Measurements from ENCODE around the gene TDRD6. TPM values are rescaled to one million over a fixed set of nuclear protein-coding genes. Genes with fewer than 3 reads are reported as not detected.

The TDRD6 gene
- polyA plus RNA-seq, 1 of the 3 experiments (the other 2 are of a cell fraction): not detected

GRCh38 chr6:46706464-46706863 is 18.8 kb downstream of the TDRD6 start:
- DNase-seq: no peak
- no peaks in the 10 kb centered on the region for H3F3A ChIP-seq (replicated peaks; ENCODE audit: insufficient read depth)
- 7% methylated on average over 2 of the region's 2 CpGs for WGBS (ENCODE audit: low lambda C conversion rate)
- H3K27me3 ChIP-seq (ENCODE audit: insufficient read depth): no peaks in the 10 kb centered on the region
- POLR2A ChIA-PET: no interaction called here
- TF ChIP-seq NFIC (IDR thresholded peaks at IDR 0.05; ENCODE audit: borderline replicate concordance) (no peak), SIN3A (IDR thresholded peaks at IDR 0.05; ENCODE audit: borderline replicate concordance, low read depth, low read length) (no peak), FOXM1 (IDR thresholded peaks at IDR 0.05; ENCODE audit: low read depth) (no peak), CTCF (IDR thresholded peaks at IDR 0.05) (no peak), POLR2AphosphoS5 (IDR thresholded peaks at IDR 0.05; ENCODE audit: low read depth, low read length) (no peak), FOXJ3 (CRISPR knock-in tag; IDR thresholded peaks at IDR 0.05) (no peak), ELF1 (IDR thresholded peaks at IDR 0.05) (no peak), ZBTB33 (IDR thresholded peaks at IDR 0.05; ENCODE audit: borderline replicate concordance, low read depth) (no peak), MEF2A (IDR thresholded peaks at IDR 0.05; ENCODE audit: borderline replicate concordance, low read depth) (no peak), MAX (IDR thresholded peaks at IDR 0.05; ENCODE audit: low read depth) (no peak), RFX5 (IDR thresholded peaks at IDR 0.05; ENCODE audit: low read length) (no peak), TCF12 (IDR thresholded peaks at IDR 0.05) (no peak)
- no peak overlapping the region for H3K27ac ChIP-seq (ENCODE audit: low read depth in 2 of 2, low read length in 1 of 2)
- no peaks in the 10 kb centered on the region for H3K9me2 ChIP-seq
- no peaks in the 10 kb centered on the region for H4K20me1 ChIP-seq (ENCODE audit: insufficient read depth)
- no peaks in the 10 kb centered on the region for H3K36me3 ChIP-seq (replicated peaks in 1 of 2; ENCODE audit: control insufficient read depth in 1 of 2, insufficient read depth in 2 of 2, low read length in 1 of 2)
- no peaks in the 10 kb centered on the region for H3K9me3 ChIP-seq
- H3K9ac ChIP-seq: no peak overlapping the region
- no peak overlapping the region for H3K4me2 ChIP-seq
- H2AFZ ChIP-seq (ENCODE audit: low read depth): no peak overlapping the region
- H3K4me1 ChIP-seq (ENCODE audit: control insufficient read depth in 1 of 2, insufficient read depth in 2 of 2, low read depth in 1 of 2, low read length in 1 of 2): no peaks in the 10 kb centered on the region
- no peaks in the 10 kb centered on the region for H3K79me2 ChIP-seq (ENCODE audit: insufficient read depth)
- H3K4me3 ChIP-seq (ENCODE audit: low read depth in 2 of 2, low read length in 1 of 2): no peak overlapping the region
- CTCF ChIA-PET: no interaction called here

GRCh38 chr6:46711491-46711890 is 23.8 kb downstream of the TDRD6 start:
- H3K4me3 ChIP-seq (ENCODE audit: low read depth in 2 of 2, low read length in 1 of 2): no peak overlapping the region
- ChIA-PET CTCF (no interaction called here), POLR2A (no interaction called here)
- no peaks in the 10 kb centered on the region for H3K27me3 ChIP-seq (ENCODE audit: insufficient read depth)
- H3K4me2 ChIP-seq: no peak overlapping the region
- H3K79me2 ChIP-seq (ENCODE audit: insufficient read depth): no peaks in the 10 kb centered on the region
- H3K4me1 ChIP-seq (ENCODE audit: control insufficient read depth in 1 of 2, insufficient read depth in 2 of 2, low read depth in 1 of 2, low read length in 1 of 2): no peaks in the 10 kb centered on the region
- H3K9me2 ChIP-seq: no peaks in the 10 kb centered on the region
- TF ChIP-seq TEAD4 (IDR thresholded peaks at IDR 0.05; ENCODE audit: borderline replicate concordance, insufficient read depth) (no peak), EZH2phosphoT487 (IDR thresholded peaks at IDR 0.05; ENCODE audit: borderline replicate concordance, low read depth) (no peak), FOSL2 (IDR thresholded peaks at IDR 0.05; ENCODE audit: borderline replicate concordance, low read depth) (no peak), USF1 (IDR thresholded peaks at IDR 0.05; ENCODE audit: borderline replicate concordance, low read depth) (no peak), REST (IDR thresholded peaks at IDR 0.05; ENCODE audit: low read depth, low read length) (no peak), FOXJ3 (CRISPR knock-in tag; IDR thresholded peaks at IDR 0.05) (no peak), MEF2A (IDR thresholded peaks at IDR 0.05; ENCODE audit: borderline replicate concordance, low read depth) (no peak), PBX3 (IDR thresholded peaks at IDR 0.05) (no peak), GABPA (IDR thresholded peaks at IDR 0.05; ENCODE audit: low read depth) (no peak)
- H3K9me3 ChIP-seq: no peaks in the 10 kb centered on the region
- H3K9ac ChIP-seq: no peak overlapping the region
- no peak overlapping the region for H2AFZ ChIP-seq (ENCODE audit: low read depth)
- 0% methylated on average over 1 of the region's 1 CpG for WGBS (ENCODE audit: low lambda C conversion rate)
- no peaks in the 10 kb centered on the region for H3K36me3 ChIP-seq (replicated peaks in 1 of 2; ENCODE audit: control insufficient read depth in 1 of 2, insufficient read depth in 2 of 2, low read length in 1 of 2)
- no peaks in the 10 kb centered on the region for H4K20me1 ChIP-seq (ENCODE audit: insufficient read depth)
- no peak for DNase-seq
- no peak overlapping the region for H3K27ac ChIP-seq (ENCODE audit: low read depth in 2 of 2, low read length in 1 of 2)
- H3F3A ChIP-seq (replicated peaks; ENCODE audit: insufficient read depth): no peaks in the 10 kb centered on the region

Data from SK-N-SH (cell line).